SH-SY5Y (cell line): ENCODE results near the gene REM2.

Experiments
- GATA2 ChIP-seq: IDR thresholded peaks from 2 replicates; pipeline ENCODE4 v1.6.1; 2011; ENCODE audit warnings: mild to moderate bottlenecking, low read depth, low read length
- GATA3 ChIP-seq: IDR thresholded peaks from 2 replicates; pipeline ENCODE4 v1.6.1; 2011; ENCODE audit warnings: low read depth, mild to moderate bottlenecking, low read length, moderate library complexity

DNA sequence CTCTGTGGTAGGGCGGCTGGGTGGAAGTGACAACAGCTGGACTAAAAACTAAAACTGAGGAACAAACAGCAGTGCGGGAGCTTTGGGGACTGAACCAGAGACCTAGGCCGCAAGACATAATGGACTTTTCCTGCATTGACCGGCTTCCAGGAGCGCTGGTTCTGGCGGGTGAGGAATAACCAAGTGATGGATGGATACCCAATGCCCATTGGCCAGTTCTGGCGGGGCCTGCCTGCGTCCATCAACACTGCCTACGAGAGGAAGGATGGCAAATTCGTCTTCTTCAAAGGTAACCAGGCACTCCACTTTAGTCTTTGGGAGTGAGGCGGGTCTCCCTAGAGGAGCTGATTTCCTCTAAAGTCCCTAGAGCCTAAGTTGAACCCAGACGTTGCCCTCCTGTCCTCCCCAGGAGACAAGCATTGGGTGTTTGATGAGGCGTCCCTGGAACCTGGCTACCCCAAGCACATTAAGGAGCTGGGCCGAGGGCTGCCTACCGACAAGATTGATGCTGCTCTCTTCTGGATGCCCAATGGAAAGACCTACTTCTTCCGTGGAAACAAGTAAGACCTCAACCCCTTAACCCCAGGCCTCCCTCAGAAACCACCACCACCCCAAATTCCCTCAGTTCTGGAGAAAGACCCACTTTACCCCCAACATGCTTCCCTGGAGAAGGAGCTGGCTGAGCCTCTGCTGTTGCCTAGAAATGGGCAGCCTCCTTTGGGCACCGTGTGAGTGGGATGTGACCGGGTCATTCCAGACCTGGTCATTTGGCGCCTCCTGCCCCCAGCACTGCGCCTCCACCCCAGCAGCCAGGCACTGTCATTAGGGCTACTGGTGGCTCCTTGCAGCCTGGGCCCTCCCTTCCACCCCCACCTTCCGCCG lies 38.6 kb upstream of the REM2 start:
- TF ChIP-seq GATA2 (no peak), GATA3 (no peak)
